Islet precursor cell (in vitro differentiated cells): ENCODE results near the gene EIF3A.
"Not testable (repeated sequence)": the region's sequence is repeated elsewhere in the genome, so short reads cannot be mapped to it uniquely, and the experiment has no call there.

Experiments used
- DNase-seq: peaks from one replicate; pipeline ENCODE4 v3.0.0-alpha.2; 2018

EIF3A gene

GRCh38 chr10:119051775-119052174 lies 28.8 kb downstream of the EIF3A start:
- no peak for DNase-seq

GRCh38 chr10:119049777-119050176 lies 30.8 kb downstream of the EIF3A start:
- DNase-seq = no peak

- DNase-seq = no peak
These were observed 31.3 kb downstream of the EIF3A start for GRCh38 chr10:119049361-119049760.

GRCh38 chr10:119045561-119045960 lies 35.1 kb downstream of the EIF3A start:
- no peak for DNase-seq

GRCh38 chr10:119042169-119042568 lies 38.4 kb downstream of the EIF3A start:
- no peak for DNase-seq

GRCh38 chr10:119041326-119041725 lies 39.3 kb downstream of the EIF3A start:
- DNase-seq = no peak

- no peak for DNase-seq
These were observed 41.5 kb downstream of the EIF3A start for GRCh38 chr10:119039161-119039560.

GRCh38 chr10:119031496-119032059 lies 49.0 kb downstream of the EIF3A start:
- no peak for DNase-seq

GRCh38 chr10:119030421-119031250 lies 50.0 kb downstream of the EIF3A start:
- DNase-seq = peak; percentile 89

GRCh38 chr10:119029613-119030420 lies 50.8 kb downstream of the EIF3A start, which contains the start of gene NANOS1:
Gene NANOS1 (plus strand): TSS chr10:119029714. CDS start chr10:119029802, 88 bp downstream.
- DNase-seq = no peak

GRCh38 chr10:119028900-119029612 lies 51.6 kb downstream of the EIF3A start:
- DNase-seq = peak; percentile 97

- not testable (repeated sequence) for DNase-seq
These were observed 52.1 kb downstream of the EIF3A start for GRCh38 chr10:119028445-119028899.

GRCh38 chr10:119026301-119027110 lies 54.1 kb downstream of the EIF3A start:
- DNase-seq = no peak

GRCh38 chr10:119025776-119026175 lies 54.8 kb downstream of the EIF3A start:
- no peak for DNase-seq

GRCh38 chr10:119025336-119025735 lies 55.3 kb downstream of the EIF3A start:
- peak; percentile 77 for DNase-seq

- DNase-seq = peak; percentile 90
These were observed 55.7 kb downstream of the EIF3A start for GRCh38 chr10:119024882-119025281.

- DNase-seq = no peak
These were observed 57.1 kb downstream of the EIF3A start for GRCh38 chr10:119023553-119023868.

GRCh38 chr10:119022846-119023552 lies 57.6 kb downstream of the EIF3A start:
- peak; percentile 94 for DNase-seq

GRCh38 chr10:119020627-119020946 lies 60.0 kb downstream of the EIF3A start:
- no peak for DNase-seq

GRCh38 chr10:119007211-119007574 lies 73.4 kb downstream of the EIF3A start:
- DNase-seq = no peak

- DNase-seq = peak; percentile 55
These were observed 74.0 kb downstream of the EIF3A start for GRCh38 chr10:119006451-119007210.
